ENCODE measurements around the gene BPGM. TPM values are rescaled to one million over a fixed set of nuclear protein-coding genes. Genes with fewer than 3 reads are reported as not detected.
"Not testable (repeated sequence)": the region's sequence is repeated elsewhere in the genome, so short reads cannot be mapped to it uniquely, and the experiment has no call there.

BPGM gene
- total RNA-seq, 1 experiment from 2014 or later: 25.4 TPM

GRCh38 chr7:134662871-134663205 lies 16.2 kb downstream of the BPGM start:
- no peak for DNase-seq (ENCODE audit: low spot score)

DNA sequence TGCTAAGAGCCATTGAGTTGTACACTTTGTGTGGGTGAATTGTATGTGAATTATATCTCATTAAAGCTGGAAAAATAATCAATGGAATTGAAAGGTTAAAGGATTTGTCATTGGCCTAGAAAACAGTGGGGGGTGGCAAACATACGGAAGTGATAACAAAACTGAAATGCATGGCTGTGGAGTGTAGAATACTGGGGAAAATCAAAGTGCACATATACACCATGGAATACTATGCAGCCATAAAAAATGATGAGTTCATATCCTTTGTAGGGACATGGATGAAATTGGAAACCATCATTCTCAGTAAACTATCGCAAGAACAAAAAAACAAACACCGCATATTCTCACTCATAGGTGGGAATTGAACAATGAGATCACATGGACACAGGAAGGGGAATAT lies 18.4 kb downstream of the BPGM start:
- not testable (repeated sequence) for DNase-seq (ENCODE audit: low spot score)

- no peak for DNase-seq (ENCODE audit: low spot score)
Observed at GRCh38 chr7:134667899-134668298, 21.2 kb downstream of the BPGM start.

DNA sequence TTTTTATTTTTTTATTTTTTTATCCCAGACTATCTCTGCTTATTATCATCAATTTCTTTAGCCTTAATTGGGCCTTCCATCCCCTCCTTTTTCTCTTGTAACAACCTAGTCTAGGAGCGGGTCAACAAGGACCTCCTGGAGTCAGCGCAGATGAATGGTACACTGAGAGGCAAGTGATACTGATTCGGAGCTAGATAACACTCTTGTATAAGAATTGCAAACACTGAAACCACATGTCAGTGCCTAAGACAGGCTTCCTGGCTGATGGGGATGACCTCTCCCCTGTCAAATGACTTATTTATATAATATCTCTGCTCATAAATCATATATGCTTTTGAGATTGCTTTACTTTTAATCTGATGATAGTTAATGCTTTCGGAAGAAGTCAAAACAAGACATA lies 22.7 kb downstream of the BPGM start:
- no peak for DNase-seq (ENCODE audit: low spot score)

- DNase-seq (ENCODE audit: low spot score): peak; percentile 98
Observed at GRCh38 chr7:134669845-134670373, 23.3 kb downstream of the BPGM start.

DNA sequence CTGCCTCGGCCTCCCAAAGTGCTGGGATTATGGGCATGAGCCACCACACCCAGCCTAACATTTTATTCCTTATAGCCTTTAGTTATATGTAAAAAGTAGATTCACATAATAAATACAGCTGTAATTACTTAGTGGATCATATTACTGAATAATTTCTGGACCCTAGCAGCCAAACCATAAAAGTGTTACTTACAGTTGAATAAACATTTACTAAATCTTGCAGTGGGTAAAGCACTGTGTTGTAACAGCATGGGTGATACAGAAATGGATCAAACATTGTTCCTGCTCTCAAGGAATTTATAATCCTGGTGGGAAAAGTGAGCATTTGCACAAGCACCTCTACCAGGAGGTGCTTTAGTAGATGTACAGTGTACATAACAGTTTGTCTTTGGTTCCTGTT lies 25.0 kb downstream of the BPGM start:
- no peak for DNase-seq (ENCODE audit: low spot score)

- DNase-seq (ENCODE audit: low spot score): no peak
Observed at GRCh38 chr7:134674424-134674823, 27.8 kb downstream of the BPGM start.

DNA sequence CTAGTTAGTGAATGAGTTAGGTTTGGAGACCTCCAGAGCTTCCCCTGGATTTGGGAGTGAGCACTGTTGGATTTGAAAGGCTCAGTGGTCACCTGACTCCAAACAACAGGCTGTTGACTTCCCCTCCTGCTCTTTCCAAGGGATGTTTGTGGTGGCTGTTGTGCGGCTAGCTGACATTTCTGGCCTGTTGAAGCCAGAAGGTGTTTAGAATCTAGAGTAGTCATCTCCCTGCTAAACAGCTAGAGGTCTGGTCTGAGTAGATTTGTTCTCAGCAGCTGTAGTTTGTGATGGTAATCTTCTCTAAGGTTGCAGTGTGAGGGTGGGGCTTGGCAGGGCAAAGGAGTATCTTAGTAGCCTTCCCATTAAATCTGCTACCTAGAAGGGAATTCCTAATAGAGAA lies 30.1 kb downstream of the BPGM start:
- DNase-seq (ENCODE audit: low spot score): no peak

DNA sequence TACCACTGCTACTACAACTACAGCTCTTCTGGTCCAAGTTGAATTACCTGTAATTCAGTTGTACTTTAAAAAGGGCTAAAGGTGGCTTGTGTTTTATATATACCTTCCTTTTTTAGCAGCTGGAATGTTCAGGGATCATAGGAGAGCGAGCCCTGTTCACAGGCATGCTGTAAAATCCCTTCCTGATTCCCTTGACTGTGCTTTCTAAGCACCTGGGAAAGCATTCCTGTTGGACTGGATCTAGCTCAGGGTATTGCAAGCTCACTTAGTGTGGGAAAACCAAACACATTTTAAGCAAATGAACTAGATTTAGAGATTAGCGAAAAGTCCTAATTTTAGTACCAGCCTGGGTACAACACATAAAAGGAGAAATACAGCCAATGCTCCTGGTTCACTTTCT lies 31.5 kb downstream of the BPGM start:
- DNase-seq (ENCODE audit: low spot score): no peak

- DNase-seq (ENCODE audit: low spot score): no peak
Observed at GRCh38 chr7:134679006-134679405, 32.4 kb downstream of the BPGM start.

DNA sequence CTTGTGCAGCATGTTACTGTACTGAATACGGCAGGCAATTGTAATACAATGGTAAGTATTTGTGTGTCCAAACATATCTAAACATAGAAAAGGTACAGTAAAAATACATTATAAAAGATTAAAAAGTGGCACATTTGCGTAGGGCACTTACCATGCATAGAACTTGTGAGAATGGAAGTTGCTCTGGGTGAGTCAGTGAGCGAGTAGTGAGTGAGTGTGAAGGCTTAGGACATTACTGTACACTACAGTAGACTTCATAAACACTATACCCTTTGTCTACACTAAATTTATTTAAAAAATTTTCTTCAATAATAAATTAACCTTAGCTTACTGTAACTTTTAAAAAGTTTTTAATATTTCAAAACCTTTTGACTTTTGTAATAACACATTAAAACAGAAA lies 37.5 kb downstream of the BPGM start:
- no peak for DNase-seq (ENCODE audit: low spot score)

GRCh38 chr7:134685250-134685649 lies 38.6 kb downstream of the BPGM start:
- DNase-seq (ENCODE audit: low spot score): peak; percentile 35

- peak; percentile 37 for DNase-seq (ENCODE audit: low spot score)
Observed at GRCh38 chr7:134686786-134687185, 40.1 kb downstream of the BPGM start.

GRCh38 chr7:134689550-134689949 lies 42.9 kb downstream of the BPGM start:
- DNase-seq (ENCODE audit: low spot score): not testable (repeated sequence)

- DNase-seq (ENCODE audit: low spot score): peak; percentile 64
Observed at GRCh38 chr7:134690016-134690415, 43.4 kb downstream of the BPGM start.

- peak; percentile 30 for DNase-seq (ENCODE audit: low spot score)
Observed at GRCh38 chr7:134690614-134691504, 44.2 kb downstream of the BPGM start.

DNA sequence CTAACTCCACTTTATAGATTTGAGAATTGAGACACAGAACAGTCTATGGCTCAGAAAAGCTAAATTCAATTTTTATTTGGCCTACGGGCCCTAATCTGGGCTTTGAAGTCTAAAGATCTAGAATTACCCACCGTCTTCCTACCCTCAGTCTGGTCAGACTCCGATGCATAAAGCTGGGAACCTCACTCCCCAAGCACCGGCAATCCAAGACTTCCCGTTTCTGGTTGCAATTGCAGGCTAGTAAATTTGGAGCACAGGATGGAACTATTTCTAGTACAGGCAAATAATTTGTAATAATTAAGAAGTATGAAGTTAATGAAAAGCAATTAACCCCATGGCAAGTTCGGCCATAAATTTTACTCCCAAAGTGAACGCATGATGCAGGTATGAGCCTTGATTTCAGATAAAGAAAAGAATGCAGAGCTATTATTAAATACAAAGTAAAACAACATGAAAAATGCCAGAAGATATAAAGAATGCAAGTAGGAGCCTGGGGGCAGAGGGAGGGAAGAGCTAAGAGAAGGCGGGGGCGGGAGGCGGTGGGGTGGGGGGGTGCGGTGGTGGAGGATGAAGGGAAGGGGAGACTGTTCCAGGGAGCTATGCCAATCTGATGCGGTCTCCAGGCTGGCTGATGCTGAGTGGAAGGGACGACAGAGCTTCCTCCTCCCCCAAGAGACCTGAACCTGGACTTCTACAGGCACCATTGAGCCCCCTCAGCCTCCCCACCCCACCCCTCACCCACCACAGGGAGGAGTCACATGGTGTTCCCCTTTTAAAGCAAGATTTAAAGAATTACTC lies 45.1 kb downstream of the BPGM start:
- peak; percentile 65 for DNase-seq (ENCODE audit: low spot score)

DNA sequence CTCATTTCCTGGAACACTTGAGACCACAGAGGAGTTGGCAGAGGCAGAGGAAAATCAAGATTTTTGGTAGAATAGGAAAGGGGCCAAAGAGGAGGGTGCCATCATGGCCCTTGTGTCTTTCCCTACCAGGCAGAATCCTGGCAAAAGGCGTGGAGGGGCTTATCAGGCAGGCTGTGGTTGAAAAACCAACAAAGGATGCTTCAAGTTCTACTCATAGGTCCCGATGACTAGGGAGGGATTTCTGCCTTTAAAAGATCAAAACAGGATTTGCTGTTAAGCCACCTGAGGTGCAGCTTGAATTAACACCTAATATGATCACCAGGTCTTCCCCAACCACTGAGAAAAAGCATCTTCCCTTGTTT lies 45.7 kb downstream of the BPGM start:
- DNase-seq (ENCODE audit: low spot score): no peak

DNA sequence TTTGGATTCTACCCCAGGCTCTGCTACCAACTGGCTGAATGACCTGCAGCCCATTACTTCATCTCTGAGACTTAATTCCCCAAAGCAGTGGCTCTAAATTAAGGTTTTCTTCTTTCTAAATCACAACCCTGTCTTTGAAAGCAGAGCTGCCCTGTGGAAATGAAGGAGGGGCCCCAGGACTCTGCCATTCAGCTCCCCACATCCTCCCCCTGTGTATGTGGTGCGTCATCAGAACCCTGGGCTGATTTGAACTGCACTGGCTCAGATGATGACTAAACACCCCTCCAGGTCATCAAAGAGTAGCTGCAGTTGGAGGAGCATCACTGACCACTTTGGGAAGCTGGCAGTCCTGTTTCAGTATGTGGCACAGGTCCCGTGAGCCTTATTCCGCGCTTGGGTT lies 46.6 kb downstream of the BPGM start:
- peak; percentile 88 for DNase-seq (ENCODE audit: low spot score)

- no peak for DNase-seq (ENCODE audit: low spot score)
Observed at GRCh38 chr7:134694299-134694698, 47.6 kb downstream of the BPGM start.

DNA sequence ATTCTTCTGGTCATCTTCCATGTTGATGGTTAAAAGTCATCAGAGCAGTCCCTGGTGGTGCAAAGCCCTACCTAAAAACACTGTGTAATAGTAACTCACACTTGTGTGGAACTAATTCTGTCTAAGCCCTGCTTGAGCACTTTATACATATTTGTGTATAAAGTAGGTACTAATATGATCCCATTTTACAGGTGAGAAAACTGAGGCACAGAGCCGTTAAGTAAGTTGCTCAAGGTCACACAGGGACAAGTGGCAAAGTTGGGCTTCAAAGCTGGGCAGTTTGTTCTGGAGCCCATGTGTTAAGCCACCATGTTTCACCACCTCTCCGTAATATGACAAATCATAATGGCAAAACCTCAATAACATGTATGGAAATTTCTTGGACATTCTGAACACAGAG lies 48.1 kb downstream of the BPGM start:
- DNase-seq (ENCODE audit: low spot score): no peak

- no peak for DNase-seq (ENCODE audit: low spot score)
Observed at GRCh38 chr7:134695321-134695860, 48.7 kb downstream of the BPGM start.

DNA sequence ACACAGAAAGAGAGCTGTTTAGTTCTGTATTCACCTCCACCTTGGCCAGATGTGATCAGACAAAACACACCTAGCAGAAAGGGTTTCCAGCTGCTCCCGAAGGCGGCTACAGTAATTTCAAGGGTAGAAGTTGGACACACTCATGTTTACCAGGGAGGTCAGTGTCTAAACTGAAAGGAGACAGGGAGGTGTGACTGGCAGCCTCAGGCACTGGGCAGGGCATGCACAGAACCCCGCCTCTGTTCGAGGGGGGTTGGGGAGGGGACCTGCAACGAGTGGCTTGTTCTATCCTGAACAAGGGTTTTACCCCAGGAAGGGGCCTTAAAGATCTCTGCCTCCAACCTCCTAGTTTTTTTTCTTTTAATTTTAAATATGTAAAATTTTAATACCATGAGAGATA lies 49.6 kb downstream of the BPGM start:
- no peak for DNase-seq (ENCODE audit: low spot score)

All from H4 (cell line).